ENCODE measurements around the gene NDUFS6. TPM values are rescaled to one million over a fixed set of nuclear protein-coding genes. Genes with fewer than 3 reads are reported as not detected.
A peak's percentile ranks its signal among the peaks of the same experiment; 100 is the strongest.

Gene NDUFS6
- total RNA-seq, 2 donors from 2014 or later, result 31.8 to 50.4 TPM

GRCh38 chr5:1824109-1824821 lies 23.1 kb downstream of the NDUFS6 start:
- ATAC-seq (no peak), DNase-seq (no peak)
- intact Hi-C loops (cut with DNase I, micrococcal nuclease), result no loop called here

GRCh38 chr5:1824903-1825841 lies 24.0 kb downstream of the NDUFS6 start:
- intact Hi-C loops (cut with DNase I, micrococcal nuclease), result no loop called here
- ATAC-seq (no peak), DNase-seq (no peak)

GRCh38 chr5:1826235-1826980 lies 25.2 kb downstream of the NDUFS6 start:
- intact Hi-C loops (cut with DNase I, micrococcal nuclease), result no loop called here
- no peak for DNase-seq
- no peak for ATAC-seq

DNA sequence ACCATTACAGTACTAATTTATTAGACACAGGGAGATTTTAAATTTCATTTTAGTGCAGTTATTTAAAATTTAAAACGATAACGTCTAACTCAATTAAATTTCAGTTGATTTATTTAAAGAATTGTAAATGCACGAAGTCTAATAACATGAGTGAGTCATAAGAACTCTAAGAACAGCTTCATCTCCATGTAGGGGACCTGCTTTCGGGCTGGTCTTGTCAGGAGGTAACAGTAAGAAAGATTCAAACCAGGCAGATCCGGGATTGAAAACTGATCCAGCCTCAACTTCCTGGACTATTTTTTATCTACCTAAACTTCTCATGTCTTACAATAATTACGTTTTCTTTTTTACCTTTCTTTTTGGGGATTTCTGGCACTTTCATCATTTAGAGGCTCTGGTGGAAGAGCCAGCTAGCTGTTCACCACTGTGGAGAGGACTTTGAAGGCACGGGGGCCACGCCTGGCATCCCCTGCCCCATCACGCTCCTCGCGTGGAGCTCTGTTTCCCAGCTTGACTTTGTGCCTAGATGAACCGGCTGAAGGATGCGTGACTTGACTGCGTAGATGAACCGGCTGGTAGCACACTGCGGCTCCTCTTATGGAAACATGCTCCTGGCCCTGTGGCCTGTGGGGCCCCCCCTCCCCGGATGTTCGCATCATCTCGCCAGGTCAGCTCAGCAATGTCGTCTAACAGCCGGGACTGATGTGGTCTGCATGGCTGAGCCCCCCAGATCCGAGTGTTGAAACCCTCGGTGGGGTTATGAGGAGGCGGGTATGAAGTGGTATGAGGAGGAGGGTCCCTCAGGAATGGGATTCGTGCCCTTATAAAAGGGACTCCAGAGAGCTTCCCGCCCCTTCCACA lies 26.0 kb downstream of the NDUFS6 start:
- peak; percentile 21 for ATAC-seq
- no peak for DNase-seq
- intact Hi-C loops (cut with DNase I, micrococcal nuclease), result no loop called here

- intact Hi-C loops (cut with DNase I, micrococcal nuclease), result no loop called here
- ATAC-seq, result peak; percentile 80
- DNase-seq, result peak in 1 of 2 donors; percentile 23
Observed at GRCh38 chr5:1827886-1828397, 26.7 kb downstream of the NDUFS6 start.

DNA sequence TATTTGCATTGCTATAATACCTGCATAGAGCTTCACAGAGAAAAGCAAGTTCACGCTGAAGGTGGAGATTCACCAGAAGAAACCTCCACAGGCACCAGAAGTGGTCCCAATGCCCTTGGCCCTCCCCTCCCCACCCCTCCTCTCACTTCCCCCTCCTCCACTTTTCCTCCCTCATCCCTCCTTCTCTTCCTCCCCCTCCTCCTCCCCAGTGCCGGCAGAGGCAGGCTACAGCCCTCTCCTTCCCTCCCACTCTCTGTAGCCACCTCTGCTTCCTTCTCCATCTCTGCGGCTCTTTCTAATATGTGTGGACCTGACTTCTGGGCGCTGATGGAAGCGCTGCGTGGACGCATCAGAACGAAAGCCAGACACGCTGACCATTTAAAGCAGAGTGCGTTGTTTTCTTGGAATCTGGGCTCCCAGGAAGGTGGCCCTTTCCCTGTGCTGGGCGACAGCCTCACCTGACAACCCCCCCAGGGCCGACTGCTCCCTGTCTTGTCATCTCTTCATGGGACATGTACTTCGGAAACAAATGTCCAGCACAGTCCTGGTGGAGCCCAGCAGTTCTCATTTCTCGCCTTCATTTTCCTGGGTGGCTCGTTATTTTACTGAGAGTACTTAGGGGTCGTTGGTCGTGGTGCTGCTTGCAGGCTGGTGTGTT lies 29.5 kb downstream of the NDUFS6 start:
- ATAC-seq (no peak), DNase-seq (no peak)
- intact Hi-C loops (cut with DNase I, micrococcal nuclease), result no loop called here

DNA sequence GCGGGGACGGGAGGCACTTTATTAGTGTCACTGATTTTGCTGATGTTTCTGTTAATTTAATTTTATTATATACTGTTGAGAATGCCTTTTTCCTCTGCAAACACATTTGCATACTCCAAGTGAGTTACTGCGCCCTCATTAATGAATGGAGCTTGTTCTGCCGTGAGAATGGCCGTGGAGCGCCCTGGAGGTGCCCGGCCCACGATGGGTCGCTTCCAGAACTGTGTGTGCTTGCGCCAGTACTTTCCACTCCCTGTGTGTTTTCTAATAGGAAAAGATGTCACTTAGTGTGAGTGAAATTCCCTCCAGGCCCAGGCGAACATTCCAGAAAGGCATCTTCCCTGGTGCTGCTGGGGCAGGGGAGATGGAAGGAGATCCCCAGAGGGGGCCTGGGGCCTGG lies 30.1 kb downstream of the NDUFS6 start:
- ATAC-seq (no peak), DNase-seq (no peak)
- intact Hi-C loops (cut with DNase I, micrococcal nuclease), result no loop called here

DNA sequence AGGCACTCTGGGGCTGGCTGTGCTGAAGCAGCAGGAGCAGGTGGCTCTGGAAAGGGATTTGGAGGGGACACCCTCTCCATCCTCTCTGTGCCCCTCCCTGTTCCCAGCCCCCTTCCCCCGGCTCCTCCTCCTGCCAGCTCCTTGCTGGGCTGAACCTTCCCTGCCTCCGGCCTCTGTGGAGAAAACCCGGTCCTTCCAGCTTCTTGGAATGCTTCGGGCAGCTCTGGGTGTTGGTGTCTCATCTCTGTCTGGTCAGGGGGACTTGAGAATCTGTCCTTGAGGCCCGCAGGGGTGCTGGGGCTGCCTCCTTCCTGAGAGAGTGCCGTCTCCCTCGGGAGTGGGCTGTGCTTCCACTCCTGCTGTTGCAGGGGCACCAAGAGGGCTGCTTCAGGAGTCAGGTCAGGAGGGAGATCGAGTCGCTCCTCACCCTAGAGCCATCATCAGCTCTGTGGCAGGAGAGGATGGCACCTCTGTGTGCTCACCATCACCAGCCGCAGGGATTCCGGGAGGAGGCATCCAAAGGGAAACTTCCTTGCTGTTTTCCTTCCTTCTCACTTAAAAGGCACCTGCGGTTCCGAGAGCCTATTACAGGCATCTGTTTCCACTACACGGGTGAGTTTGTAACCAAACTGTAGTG lies 30.6 kb downstream of the NDUFS6 start:
- intact Hi-C loops (cut with DNase I, micrococcal nuclease), result no loop called here
- DNase-seq, result no peak
- ATAC-seq, result no peak

GRCh38 chr5:1832511-1833250 lies 31.5 kb downstream of the NDUFS6 start:
- ATAC-seq (no peak), DNase-seq (no peak)
- intact Hi-C loops (cut with DNase I, micrococcal nuclease), result no loop called here

DNA sequence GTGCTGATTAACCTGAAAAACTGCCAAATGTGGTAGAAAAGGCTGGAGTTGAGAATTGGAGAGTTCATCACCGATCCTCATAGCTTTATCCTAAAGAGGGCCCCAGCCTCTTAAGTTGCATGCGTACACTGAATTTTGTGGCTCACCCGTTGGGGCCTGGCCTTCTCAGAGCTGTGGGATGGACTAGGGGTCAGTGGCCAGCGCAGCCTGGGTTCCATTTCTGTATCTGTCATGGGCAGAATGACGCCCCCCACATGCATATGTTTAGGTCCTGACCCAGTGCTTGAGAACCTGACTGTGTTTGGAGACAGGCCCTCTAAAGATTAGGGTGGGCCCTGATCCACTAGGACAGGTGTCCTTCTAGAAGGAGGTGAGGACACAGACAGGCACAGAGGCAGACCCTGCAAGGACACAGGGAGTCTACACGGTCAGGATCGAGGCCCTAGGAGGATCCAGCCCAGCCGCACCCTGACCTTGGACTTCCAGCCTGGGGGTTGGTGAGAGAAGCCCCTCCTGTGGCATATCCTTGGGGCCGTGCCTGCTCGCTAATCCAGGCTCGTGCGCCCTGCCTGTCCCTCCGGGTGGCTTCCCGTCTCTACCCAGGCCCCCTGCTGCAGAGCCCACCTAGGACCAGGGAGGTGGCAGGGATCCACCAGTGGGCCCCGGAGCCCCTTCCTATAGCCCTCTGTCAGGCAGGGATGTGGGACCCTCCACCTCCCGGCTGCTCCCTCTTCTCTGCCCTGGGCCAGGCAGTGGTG lies 32.2 kb downstream of the NDUFS6 start:
- ATAC-seq, result no peak
- intact Hi-C loops (cut with DNase I, micrococcal nuclease), result no loop called here
- DNase-seq, result no peak

DNA sequence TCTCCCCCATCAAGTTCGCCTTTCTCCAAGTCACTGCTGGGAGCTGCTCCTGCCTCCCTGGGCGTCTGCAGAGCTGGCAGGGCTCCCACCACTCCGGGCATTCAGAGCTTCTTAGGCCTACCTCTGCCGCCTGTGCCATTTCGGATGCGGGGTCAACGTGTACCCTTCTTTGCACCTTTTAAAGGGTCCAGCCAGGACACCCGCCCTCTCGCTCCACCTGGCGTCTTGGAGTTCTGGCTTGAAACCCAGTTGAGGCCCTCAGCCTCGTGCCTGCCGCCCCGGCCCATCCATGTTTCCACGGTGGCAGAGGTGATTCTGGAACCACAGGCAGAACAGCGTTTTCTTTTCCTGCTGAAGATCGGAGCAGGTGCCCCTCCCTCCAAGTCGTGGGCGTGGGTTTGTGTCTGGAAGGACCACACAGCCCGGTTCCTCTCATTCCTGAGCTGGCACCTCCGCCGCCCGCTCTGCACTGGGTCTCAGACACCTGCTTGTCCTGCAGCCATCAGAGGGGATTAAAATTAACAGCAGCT lies 32.9 kb downstream of the NDUFS6 start:
- ATAC-seq (no peak), DNase-seq (no peak)
- intact Hi-C loops (cut with DNase I, micrococcal nuclease), result no loop called here

GRCh38 chr5:1834721-1835429 lies 33.7 kb downstream of the NDUFS6 start:
- ATAC-seq (no peak), DNase-seq (no peak)
- intact Hi-C loops (cut with DNase I, micrococcal nuclease), result no loop called here

GRCh38 chr5:1835431-1835830 lies 34.2 kb downstream of the NDUFS6 start:
- ATAC-seq, result no peak
- intact Hi-C loops (cut with DNase I, micrococcal nuclease), result no loop called here
- no peak for DNase-seq

GRCh38 chr5:1836176-1836890 lies 35.1 kb downstream of the NDUFS6 start:
- intact Hi-C loops (cut with DNase I, micrococcal nuclease), result no loop called here
- ATAC-seq (no peak), DNase-seq (no peak)

Data from left colon (tissue), 2 donors.